BJ (cell line): Measurements from ENCODE around the gene INSL6. TPM values are rescaled to one million over a fixed set of nuclear protein-coding genes. Genes with fewer than 3 reads are reported as not detected.

Source experiments
- CTCF ChIA-PET: fragments of 350-600 bp; formaldehyde crosslinking; extraction: SDS; loops from one replicate; lab custom pipeline; 2021; ENCODE audit warnings: antibody characterized with exemption, inconsistent platforms; lab: Yijun Ruan, JAX
- POLR2A ChIA-PET: fragments of 300-600 bp; sonication (Branson Sonifier 250); formaldehyde crosslinking; extraction: SDS; loops from one replicate; lab custom pipeline; 2021; ENCODE audit warnings: antibody characterized with exemption; lab: Charles Lee
- DNase-seq: peaks from one replicate; pipeline ENCODE4 v3.0.0-alpha.2; 2011; ENCODE audit warnings: low read depth
- H3K27me3 ChIP-seq: 2 replicates; pipeline ENCODE4 v1.6.0; 2011; ENCODE audit warnings: low read length; ENCODE audit not compliant: control insufficient read depth, insufficient read depth
- H3K36me3 ChIP-seq: 2 replicates; pipeline ENCODE4 v1.5.1; 2011; ENCODE audit warnings: low read length; ENCODE audit not compliant: control insufficient read depth, insufficient read depth
- H3K4me3 ChIP-seq: 2 replicates; pipeline ENCODE4 v1.5.1; 2011; ENCODE audit warnings: low read depth, mild to moderate bottlenecking, control low read depth, low read length
- polyA plus RNA-seq: library from polyadenylated mRNA; depleted of rRNA; stranded (reverse); fragments of >200 nt; gene quantifications from 2 replicates; pipeline ENCODE4 v1.2.3, GENCODE V29; 2011; rRNA removed
- small RNA-seq: library from RNA; depleted of rRNA; stranded (forward); fragments of <200 nt; gene quantifications from one replicate; pipeline ENCODE3, GENCODE V24; 2012; ENCODE audit warnings: low replicate concordance, low read depth; ENCODE audit not compliant: insufficient read length
- TF ChIP-seq, protein P1 (sequence below): IDR thresholded peaks from 2 replicates; pipeline ENCODE4 v1.5.1; 2011; ENCODE audit warnings: low read depth, mild to moderate bottlenecking, control low read depth, inconsistent platforms, low read length, moderate library complexity; ENCODE audit not compliant: insufficient read depth

INSL6 gene
- polyA plus RNA-seq, 1 experiment: not detected

GRCh38 chr9:5122516-5122915, 62.9 kb downstream of the INSL6 start:
- DNase-seq: no peak
- Histone ChIP-seq H3K4me3 (no peak overlapping the region), H3K27me3 (no peaks in the 10 kb centered on the region), H3K36me3 (no peaks in the 10 kb centered on the region)
- POLR2A ChIA-PET: no interaction called here
- TF ChIP-seq, protein P1, sequence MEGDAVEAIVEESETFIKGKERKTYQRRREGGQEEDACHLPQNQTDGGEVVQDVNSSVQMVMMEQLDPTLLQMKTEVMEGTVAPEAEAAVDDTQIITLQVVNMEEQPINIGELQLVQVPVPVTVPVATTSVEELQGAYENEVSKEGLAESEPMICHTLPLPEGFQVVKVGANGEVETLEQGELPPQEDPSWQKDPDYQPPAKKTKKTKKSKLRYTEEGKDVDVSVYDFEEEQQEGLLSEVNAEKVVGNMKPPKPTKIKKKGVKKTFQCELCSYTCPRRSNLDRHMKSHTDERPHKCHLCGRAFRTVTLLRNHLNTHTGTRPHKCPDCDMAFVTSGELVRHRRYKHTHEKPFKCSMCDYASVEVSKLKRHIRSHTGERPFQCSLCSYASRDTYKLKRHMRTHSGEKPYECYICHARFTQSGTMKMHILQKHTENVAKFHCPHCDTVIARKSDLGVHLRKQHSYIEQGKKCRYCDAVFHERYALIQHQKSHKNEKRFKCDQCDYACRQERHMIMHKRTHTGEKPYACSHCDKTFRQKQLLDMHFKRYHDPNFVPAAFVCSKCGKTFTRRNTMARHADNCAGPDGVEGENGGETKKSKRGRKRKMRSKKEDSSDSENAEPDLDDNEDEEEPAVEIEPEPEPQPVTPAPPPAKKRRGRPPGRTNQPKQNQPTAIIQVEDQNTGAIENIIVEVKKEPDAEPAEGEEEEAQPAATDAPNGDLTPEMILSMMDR: no peak
- CTCF ChIA-PET: no interaction called here

- ChIA-PET CTCF (no interaction called here), POLR2A (no interaction called here)
- TF ChIP-seq, protein P1: no peak
- Histone ChIP-seq H3K4me3 (no peak overlapping the region), H3K36me3 (no peaks in the 10 kb centered on the region), H3K27me3 (no peaks in the 10 kb centered on the region)
- no peak for DNase-seq
Observed at GRCh38 chr9:5122116-5122515, 63.3 kb downstream of the INSL6 start.

DNA sequence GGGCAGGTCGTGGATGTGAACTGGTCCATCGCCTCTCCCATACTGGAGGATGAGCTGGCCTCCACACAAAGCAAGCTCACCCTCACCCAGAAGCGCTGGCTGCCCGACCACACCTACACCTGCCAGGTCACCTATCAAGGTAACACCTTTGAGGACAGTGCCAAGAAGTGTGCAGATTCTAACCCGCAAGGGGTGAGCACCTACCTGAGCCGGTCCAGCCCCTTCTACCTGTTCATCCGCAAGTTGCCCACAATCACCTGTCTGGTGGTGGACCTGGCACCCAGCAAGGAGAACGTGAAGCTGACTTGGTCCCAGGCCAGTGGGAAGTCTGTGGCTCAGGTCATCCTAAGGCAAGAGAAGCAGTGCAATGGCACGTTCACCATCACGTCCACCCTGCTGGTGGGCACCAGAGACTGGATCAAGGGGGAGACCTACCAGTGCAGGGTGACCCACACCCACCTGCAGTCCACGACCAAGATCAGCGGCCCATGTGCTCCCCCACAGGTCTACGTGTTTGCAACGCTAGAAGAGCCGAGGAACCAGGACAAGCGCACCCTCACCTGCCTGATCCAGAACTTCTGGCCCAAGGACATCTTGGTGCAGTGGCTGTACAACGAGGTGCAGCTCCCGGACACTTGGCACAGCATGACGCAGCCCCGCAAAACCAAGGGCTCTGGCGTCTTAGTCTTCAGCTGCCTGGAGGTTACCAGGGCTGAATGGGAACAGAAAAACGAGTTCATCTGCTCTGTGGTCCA, 71.3 kb downstream of the INSL6 start:
- CTCF ChIA-PET: no interaction called here
- TF ChIP-seq, protein P1: no peak
- Histone ChIP-seq H3K4me3 (no peak overlapping the region), H3K27me3 (no peaks in the 10 kb centered on the region), H3K36me3 (peaks cover 21% of the 10 kb centered on the region)
- no peak for DNase-seq
- POLR2A ChIA-PET: no interaction called here

Small RNA genes lying within 50 kb of the gene (small RNA-seq; reads per million reads assigned to genes)
- gene AL133547.1: not detected

Other genes starting within 250 kb of the INSL6 start
- gene JAK2, start 200.4 kb downstream of the INSL6 start, polyA plus RNA-seq: 2.0 and 3.8 TPM in 2 replicates
- not detected in 2 replicates for gene INSL4, start 45.8 kb upstream of the INSL6 start, polyA plus RNA-seq
- gene RLN2, start 119.1 kb upstream of the INSL6 start, polyA plus RNA-seq: not detected in 2 replicates
- gene RLN1, start 154.2 kb upstream of the INSL6 start, polyA plus RNA-seq: not detected in 2 replicates